Activated naive CD8-positive, alpha-beta T cell (primary cell): ENCODE results near the gene GALC.

Experiments used
- H3K27ac Mint-ChIP-seq: one replicate; pipeline ENCODE4 v1.8.0; 2021; ENCODE audit warnings: mixed read lengths
- H3K27me3 Mint-ChIP-seq: one replicate; pipeline ENCODE4 v1.8.0; 2021; ENCODE audit warnings: mixed read lengths
- H3K36me3 Mint-ChIP-seq: one replicate; pipeline ENCODE4 v1.8.0; 2021; ENCODE audit warnings: mixed read lengths
- H3K4me1 Mint-ChIP-seq: one replicate; pipeline ENCODE4 v1.8.0; 2021; ENCODE audit warnings: low read depth, mixed read lengths
- H3K4me3 Mint-ChIP-seq: one replicate; pipeline ENCODE4 v1.8.0; 2021; ENCODE audit warnings: mild to moderate bottlenecking, mixed read lengths
- H3K9me3 Mint-ChIP-seq: one replicate; pipeline ENCODE4 v1.8.0; 2021; ENCODE audit warnings: low read depth, mixed read lengths

The GALC gene

DNA sequence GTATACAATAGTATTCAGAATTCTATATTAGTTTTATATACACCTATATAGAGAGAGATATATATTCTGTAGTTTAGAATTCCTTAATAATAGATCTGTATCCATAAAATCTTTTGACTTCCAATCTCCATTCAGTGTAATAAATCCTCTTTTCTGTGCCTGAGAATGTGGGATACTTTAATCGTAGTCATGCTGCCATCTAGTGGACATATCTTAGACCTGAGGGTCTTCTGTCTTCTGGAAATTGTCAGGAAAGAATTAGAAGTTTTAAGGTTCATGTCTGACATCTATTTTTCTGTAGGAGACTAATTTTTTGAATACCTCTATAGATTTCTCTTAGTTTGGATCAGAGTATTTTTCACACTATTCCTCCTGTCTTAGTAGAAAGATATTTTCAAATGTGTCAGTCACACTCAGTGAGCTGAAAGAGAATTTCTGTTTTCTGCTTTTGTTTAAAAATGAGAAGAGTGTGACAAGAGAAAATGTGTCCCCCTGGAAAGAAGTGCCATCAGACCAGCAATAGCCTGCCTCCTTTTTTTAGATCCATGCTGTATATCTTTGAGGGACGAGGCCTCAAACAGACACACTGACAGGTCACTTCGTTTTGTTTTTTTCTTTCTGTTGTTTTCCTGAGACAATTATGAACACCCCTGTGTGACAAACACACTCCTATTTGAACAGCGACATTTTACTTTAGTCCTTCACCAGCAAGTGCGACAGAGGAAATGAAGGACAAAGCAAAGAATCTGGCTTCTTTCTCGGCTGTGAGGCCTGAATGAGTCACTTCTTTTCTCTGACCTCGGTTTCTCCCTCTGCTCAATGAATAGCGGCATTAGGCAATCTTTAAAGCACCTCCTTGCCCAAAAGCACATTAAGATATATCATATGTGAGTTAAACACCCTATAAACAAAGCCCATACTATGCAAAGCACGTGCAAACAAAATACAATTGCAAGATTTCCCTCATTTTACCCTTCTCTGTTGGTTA lies 96.3 kb downstream of the GALC start:
- H3K27me3 Mint-ChIP-seq, result peaks cover 13% of the 10 kb centered on the region
- H3K4me3 Mint-ChIP-seq, result no peak overlapping the region
- H3K27ac Mint-ChIP-seq, result no peak overlapping the region
- H3K36me3 Mint-ChIP-seq, result no peaks in the 10 kb centered on the region
- H3K4me1 Mint-ChIP-seq, result no peaks in the 10 kb centered on the region
- no peaks in the 10 kb centered on the region for H3K9me3 Mint-ChIP-seq

DNA sequence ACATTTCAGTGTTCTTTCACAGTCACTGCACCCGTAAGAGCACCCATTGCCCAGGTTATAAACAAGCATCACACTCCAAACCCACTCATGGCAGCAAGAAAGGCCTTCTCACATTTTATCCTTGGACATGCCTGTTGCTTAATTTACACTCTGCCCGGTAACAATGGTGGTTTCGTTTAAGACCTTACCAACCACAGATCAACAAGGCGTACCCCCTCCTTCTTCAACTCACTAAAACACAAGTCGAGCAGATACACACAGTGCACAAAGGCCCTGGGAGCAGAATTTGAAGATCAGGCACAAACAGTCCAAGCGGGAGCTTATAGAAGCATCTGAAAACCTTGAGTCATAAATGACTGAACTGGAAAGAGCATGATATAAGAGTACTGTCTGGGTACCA lies 98.1 kb downstream of the GALC start:
- no peak overlapping the region for H3K27ac Mint-ChIP-seq
- no peaks in the 10 kb centered on the region for H3K9me3 Mint-ChIP-seq
- no peak overlapping the region for H3K4me3 Mint-ChIP-seq
- no peaks in the 10 kb centered on the region for H3K36me3 Mint-ChIP-seq
- H3K27me3 Mint-ChIP-seq, result peaks cover 13% of the 10 kb centered on the region
- no peaks in the 10 kb centered on the region for H3K4me1 Mint-ChIP-seq

DNA sequence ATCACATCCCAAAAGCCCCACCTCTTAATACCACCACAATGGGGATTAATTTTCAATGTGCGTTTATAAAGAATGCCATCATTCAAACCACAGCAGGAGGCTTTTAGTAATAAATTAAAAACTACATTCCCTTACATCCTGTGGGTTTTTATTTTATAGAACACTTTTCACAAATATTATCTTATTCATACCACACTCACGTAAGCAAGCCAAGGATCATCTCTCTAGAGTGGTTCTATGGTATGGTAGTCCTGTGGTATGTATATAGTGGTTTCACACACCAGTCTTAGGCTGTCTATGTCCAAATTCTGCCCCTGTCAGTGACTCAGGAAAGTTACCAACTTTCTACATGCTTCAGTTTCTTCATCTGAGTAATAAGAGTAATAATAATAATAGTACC lies 100.2 kb downstream of the GALC start:
- H3K27me3 Mint-ChIP-seq, result peaks cover 7% of the 10 kb centered on the region
- no peak overlapping the region for H3K4me3 Mint-ChIP-seq
- H3K27ac Mint-ChIP-seq, result no peak overlapping the region

DNA sequence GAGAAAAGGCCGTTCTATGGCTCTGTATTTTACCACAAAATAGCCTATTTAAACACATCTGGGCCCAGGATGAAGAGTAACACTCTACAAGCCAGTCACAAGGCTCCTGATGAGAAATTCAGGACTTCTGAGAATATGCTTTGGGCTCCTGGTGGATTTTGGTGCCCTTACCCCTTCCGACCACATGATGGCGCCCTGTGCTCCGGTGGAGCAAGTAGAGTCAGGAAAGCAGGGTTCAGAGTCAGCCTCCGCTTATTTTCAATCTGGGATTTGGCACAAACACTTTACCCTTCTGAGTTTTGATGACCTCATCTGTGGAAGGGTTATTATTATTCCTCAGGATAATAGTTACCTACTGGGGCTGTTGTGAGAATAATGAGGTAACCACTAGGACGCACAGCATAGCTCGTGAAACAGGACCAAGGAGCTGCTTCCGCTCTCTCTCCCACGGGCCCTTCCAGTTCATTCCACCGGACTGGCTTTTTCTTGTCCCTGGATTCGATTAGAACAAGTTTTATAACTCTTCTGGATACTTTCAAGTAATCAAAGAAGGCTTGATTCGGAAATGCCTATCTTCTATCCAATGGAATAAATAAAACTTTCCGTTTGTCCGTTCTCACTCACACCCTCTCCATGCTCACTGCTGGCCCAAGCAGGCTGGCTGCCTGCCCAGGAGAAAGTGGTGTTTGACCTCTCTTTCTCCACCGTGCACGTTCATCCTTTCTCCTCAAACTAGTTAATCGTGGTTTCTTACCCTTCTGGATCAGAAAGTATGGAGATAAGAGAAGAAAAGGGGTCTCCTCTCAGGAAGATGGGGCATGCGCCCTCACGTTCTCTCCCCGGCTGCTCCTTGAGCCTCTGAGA lies 104.6 kb downstream of the GALC start:
- Mint-ChIP-seq H3K4me3 (no peak overlapping the region), H3K36me3 (no peaks in the 10 kb centered on the region), H3K27me3 (peaks cover 3% of the 10 kb centered on the region), H3K27ac (no peak overlapping the region), H3K9me3 (no peaks in the 10 kb centered on the region), H3K4me1 (no peaks in the 10 kb centered on the region)

More for the DNA sequence above, 100.2 kb downstream of the GALC start:
- H3K4me1 Mint-ChIP-seq, result no peaks in the 10 kb centered on the region
- no peaks in the 10 kb centered on the region for H3K9me3 Mint-ChIP-seq
- H3K36me3 Mint-ChIP-seq, result no peaks in the 10 kb centered on the region

DNA sequence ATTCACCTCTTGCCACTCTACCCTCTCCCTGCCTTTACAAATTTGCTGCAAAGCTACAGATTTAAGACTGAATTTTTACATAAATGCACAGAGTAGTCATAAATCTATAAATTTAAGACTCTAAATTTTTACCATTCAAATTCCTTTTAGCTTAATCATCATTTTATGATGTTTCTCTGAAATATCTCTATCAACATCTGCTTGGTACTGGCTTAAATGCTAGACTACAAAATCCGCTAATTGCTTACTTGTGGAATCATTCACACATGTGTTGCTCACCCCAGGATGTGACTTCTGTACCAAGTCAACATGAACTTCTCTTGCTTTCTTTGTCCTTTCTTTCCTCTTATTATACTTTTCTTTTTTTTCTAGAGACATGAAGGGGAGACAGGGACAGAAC lies 109.2 kb downstream of the GALC start:
- H3K27ac Mint-ChIP-seq, result no peak overlapping the region
- no peaks in the 10 kb centered on the region for H3K9me3 Mint-ChIP-seq
- H3K4me1 Mint-ChIP-seq, result no peaks in the 10 kb centered on the region
- no peaks in the 10 kb centered on the region for H3K36me3 Mint-ChIP-seq
- peaks cover 12% of the 10 kb centered on the region for H3K27me3 Mint-ChIP-seq
- no peak overlapping the region for H3K4me3 Mint-ChIP-seq
